OCI-LY3 (cell line): ENCODE data around the gene PARD3.

Experiments used
- H2AFZ ChIP-seq: fragments of 200-600, 300-600 bp; shearing (Covaris generic); 2 replicates; pipeline ENCODE4 v1.6.0; 2014; ENCODE audit warnings: antibody characterized with exemption, low read depth, low read length
- H3K27ac ChIP-seq: fragments of 200-600, 300-600 bp; sonication (generic); 2 replicates; pipeline ENCODE4 v1.5.1; 2014; ENCODE audit warnings: mild to moderate bottlenecking, low read length, moderate library complexity, mixed read lengths
- H3K27me3 ChIP-seq: fragments of 200-600, 300-600 bp; sonication (generic); 2 replicates; pipeline ENCODE4 v1.6.1; 2014; ENCODE audit warnings: low read depth, low read length, mixed read lengths
- H3K36me3 ChIP-seq: fragments of 200-600, 300-600 bp; sonication (generic); replicated peaks from 2 replicates; pipeline ENCODE3; 2014; ENCODE audit warnings: low read depth, low read length, mixed read lengths
- H3K4me1 ChIP-seq: fragments of 300-600, 200-600 bp; sonication (generic); 2 replicates; pipeline ENCODE4 v1.6.1; 2014; ENCODE audit warnings: low read length, mixed read lengths
- H3K4me2 ChIP-seq: fragments of 200-600, 300-600 bp; sonication (generic); 2 replicates; pipeline ENCODE4 v1.6.1; 2014; ENCODE audit warnings: low read length, mixed read lengths
- H3K4me3 ChIP-seq: fragments of 300-600, 200-600 bp; sonication (generic); 2 replicates; pipeline ENCODE4 v1.5.1; 2014; ENCODE audit warnings: antibody characterized with exemption, mild to moderate bottlenecking, low read length, moderate library complexity
- H3K79me2 ChIP-seq: fragments of 300-600, 200-600 bp; shearing (Covaris generic); 2 replicates; pipeline ENCODE4 v1.6.1; 2014; ENCODE audit warnings: mild to moderate bottlenecking, low read length, mixed read lengths
- H3K9ac ChIP-seq: fragments of 300-600, 200-600 bp; shearing (Covaris generic); 2 replicates; pipeline ENCODE4 v1.6.0; 2014; ENCODE audit warnings: mild to moderate bottlenecking, low read length, moderate library complexity
- H3K9me3 ChIP-seq: fragments of 200-600, 300-600 bp; shearing (Covaris generic); 2 replicates; pipeline ENCODE4 v1.6.1; 2014; ENCODE audit warnings: low read length, mixed read lengths; ENCODE audit not compliant: insufficient read depth
- H4K20me1 ChIP-seq: fragments of 200-600, 300-600 bp; sonication (generic); 2 replicates; pipeline ENCODE4 v1.6.1; 2016; ENCODE audit warnings: low read length, mixed read lengths; ENCODE audit not compliant: insufficient read depth
- CTCF ChIP-seq: fragments of 200-600, 300-600 bp; sonication (generic); IDR thresholded peaks from 2 replicates; pipeline ENCODE4 v1.5.1; 2014; ENCODE audit warnings: antibody characterized with exemption, low read length, low read depth
- EZH2phosphoT487 ChIP-seq: fragments of 200-600 bp; shearing (Covaris generic); IDR thresholded peaks from 2 replicates; pipeline ENCODE4 v1.6.1; 2018; ENCODE audit warnings: antibody characterized with exemption, mixed run types, low read depth

PARD3 gene

GRCh38 chr10:34626158-34626880 lies 188.8 kb downstream of the PARD3 start:
- Histone ChIP-seq H3K79me2 (no peaks in the 10 kb centered on the region), H3K4me3 (no peak overlapping the region), H3K9ac (no peak overlapping the region), H3K4me1 (no peaks in the 10 kb centered on the region), H3K27ac (no peak overlapping the region), H4K20me1 (no peaks in the 10 kb centered on the region), H2AFZ (no peak overlapping the region), H3K4me2 (no peak overlapping the region), H3K27me3 (no peaks in the 10 kb centered on the region), H3K9me3 (no peaks in the 10 kb centered on the region), H3K36me3 (no peaks in the 10 kb centered on the region)
- TF ChIP-seq EZH2phosphoT487 (no peak), CTCF (no peak)

GRCh38 chr10:34624323-34625153 lies 190.6 kb downstream of the PARD3 start:
- Histone ChIP-seq H3K27me3 (no peaks in the 10 kb centered on the region), H3K27ac (no peak overlapping the region), H3K79me2 (no peaks in the 10 kb centered on the region), H2AFZ (no peak overlapping the region), H3K4me3 (no peak overlapping the region), H4K20me1 (no peaks in the 10 kb centered on the region), H3K4me1 (no peaks in the 10 kb centered on the region), H3K36me3 (no peaks in the 10 kb centered on the region), H3K4me2 (no peak overlapping the region), H3K9me3 (no peaks in the 10 kb centered on the region), H3K9ac (no peak overlapping the region)
- TF ChIP-seq EZH2phosphoT487 (no peak), CTCF (no peak)

- H3K4me2 ChIP-seq = no peak overlapping the region
- no peak overlapping the region for H3K27ac ChIP-seq
These were observed 192.2 kb downstream of the PARD3 start for GRCh38 chr10:34622945-34623344.

More at GRCh38 chr10:34622945-34623344, 192.2 kb downstream of the PARD3 start:
- no peaks in the 10 kb centered on the region for H3K4me1 ChIP-seq
- H2AFZ ChIP-seq = no peak overlapping the region
- TF ChIP-seq EZH2phosphoT487 (no peak), CTCF (no peak)
- H3K27me3 ChIP-seq = no peaks in the 10 kb centered on the region
- H3K4me3 ChIP-seq = no peak overlapping the region
- no peaks in the 10 kb centered on the region for H3K36me3 ChIP-seq
- no peaks in the 10 kb centered on the region for H3K9me3 ChIP-seq
- no peaks in the 10 kb centered on the region for H3K79me2 ChIP-seq
- no peak overlapping the region for H3K9ac ChIP-seq
- no peaks in the 10 kb centered on the region for H4K20me1 ChIP-seq
